ENCODE results near the gene FAM227A. TPM values are rescaled to one million over a fixed set of nuclear protein-coding genes. Genes with fewer than 3 reads are reported as not detected.

FAM227A gene
- total and polyA plus RNA-seq, 2 of the 4 experiments (the other 2 are of a cell fraction), result 1.3 to 1.4 TPM

GRCh38 chr22:38704654-38705234, 48.6 kb upstream of the FAM227A start:
- H3K27me3 ChIP-seq (ENCODE audit: control insufficient read depth, insufficient read depth, low read length), result no peaks in the 10 kb centered on the region
- intact Hi-C loops (cut with micrococcal nuclease), result loop anchor here (10.0 kb wide), 1 partner anchor 650 kb away; the partner anchor contains the start of gene PICK1
- peak overlapping the region; percentile 57 for H3K23ac ChIP-seq (ENCODE audit: low read depth, low read length)
- H2BK20ac ChIP-seq (ENCODE audit: low read depth, low read length), result no peak overlapping the region
- peaks cover 8% of the 10 kb centered on the region for H3K4me1 ChIP-seq (ENCODE audit: control insufficient read depth, insufficient read depth, low read length)
- H3K9me3 ChIP-seq (ENCODE audit: control insufficient read depth, insufficient read depth, low read length), result no peaks in the 10 kb centered on the region
- H2AK9ac ChIP-seq (replicated peaks; ENCODE audit: low read depth, low read length, poor library complexity), result peak overlapping the region; percentile 26
- H2AFZ ChIP-seq (replicated peaks; ENCODE audit: low read length, poor library complexity), result peak overlapping the region; percentile 93
- H4K8ac ChIP-seq (ENCODE audit: low read depth in 2 of 2, low read length in 2 of 2), result peak overlapping the region in 1 of 2 experiments; percentile 43; a peak in 1 of 4 replicates
- BruUV-seq (replicated peaks), result no TSS peak
- peaks cover 33% of the 10 kb centered on the region for H4K20me1 ChIP-seq (ENCODE audit: insufficient read depth, low read length)
- H2BK15ac ChIP-seq (ENCODE audit: low read depth, low read length), result no peak overlapping the region
- peaks cover 2 to 49% of the 10 kb centered on the region in 2 experiments; a peak in 2 of 4 replicates for H3K79me1 ChIP-seq (ENCODE audit: low read depth in 1 of 2, low read length in 2 of 2)
- no peak for ATAC-seq (ENCODE audit: low read depth)
- no peak overlapping the region; the same call in 1 of the 2 replicates for H3K56ac ChIP-seq (ENCODE audit: extremely low read depth, insufficient read depth, low read length)
- no peak overlapping the region for H3K27ac ChIP-seq (ENCODE audit: insufficient read depth, low read length)
- H2AK5ac ChIP-seq (ENCODE audit: low read depth, low read length), result peak overlapping the region; percentile 7; the same call in 1 of the 2 replicates
- H3K4me3 ChIP-seq (ENCODE audit: insufficient read depth, low read depth, low read length), result peak overlapping the region; percentile 40
- H3K14ac ChIP-seq (replicated peaks; ENCODE audit: low read depth, low read length), result 0 out of 2 replicates have a peak overlapping the region, but pooled peaks have one; percentile 0
- peak overlapping the region; percentile 15; the same call in 1 of the 2 replicates for H3K9ac ChIP-seq (ENCODE audit: low read depth, low read length)
- no peak overlapping the region for H2BK120ac ChIP-seq (ENCODE audit: low read depth, low read length)
- ChIA-PET CTCF (no interaction called here), POLR2A (ENCODE audit: unreplicated experiment) (interaction anchor here (0.6 kb wide), 1 partner anchor 23 kb away, joined by 5 read pairs; the partner anchor contains the start of gene TOMM22)
- H3K4me2 ChIP-seq (ENCODE audit: low read depth, low read length), result peak overlapping the region; percentile 87
- peak overlapping the region; percentile 17 for H2BK5ac ChIP-seq (ENCODE audit: low read depth, low read length, poor library complexity, severe bottlenecking)
- no peak overlapping the region for H3K18ac ChIP-seq (ENCODE audit: low read depth, low read length)
- WGBS, 2 experiments (ENCODE audit: extremely low coverage in 2 of 2, insufficient read length in 1 of 2), result no CpG with 5 or more reads among the region's 10 CpGs
- in situ Hi-C loops (cut with MboI; ENCODE audit: low sequenced_read_pairs), result no loop called here
- no peak overlapping the region for H4K91ac ChIP-seq (ENCODE audit: insufficient read depth, low read depth, low read length)
- no peak overlapping the region for H3K4ac ChIP-seq (ENCODE audit: low read depth, low read length)
- TF ChIP-seq RCOR1 (IDR thresholded peaks at IDR 0.05; ENCODE audit: insufficient replicate concordance, low read length), result no peak
- TF ChIP-seq, protein P1, sequence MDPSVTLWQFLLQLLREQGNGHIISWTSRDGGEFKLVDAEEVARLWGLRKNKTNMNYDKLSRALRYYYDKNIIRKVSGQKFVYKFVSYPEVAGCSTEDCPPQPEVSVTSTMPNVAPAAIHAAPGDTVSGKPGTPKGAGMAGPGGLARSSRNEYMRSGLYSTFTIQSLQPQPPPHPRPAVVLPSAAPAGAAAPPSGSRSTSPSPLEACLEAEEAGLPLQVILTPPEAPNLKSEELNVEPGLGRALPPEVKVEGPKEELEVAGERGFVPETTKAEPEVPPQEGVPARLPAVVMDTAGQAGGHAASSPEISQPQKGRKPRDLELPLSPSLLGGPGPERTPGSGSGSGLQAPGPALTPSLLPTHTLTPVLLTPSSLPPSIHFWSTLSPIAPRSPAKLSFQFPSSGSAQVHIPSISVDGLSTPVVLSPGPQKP (IDR thresholded peaks at IDR 0.05; ENCODE audit: borderline replicate concordance, low read depth, low read length), result no peak
- no peak for TF ChIP-seq MXI1 (IDR thresholded peaks at IDR 0.05; ENCODE audit: borderline replicate concordance, low read depth, low read length)
- no peak for TF ChIP-seq RFX5 (IDR thresholded peaks at IDR 0.05; ENCODE audit: low read depth, low read length)
- TF ChIP-seq, protein P2, sequence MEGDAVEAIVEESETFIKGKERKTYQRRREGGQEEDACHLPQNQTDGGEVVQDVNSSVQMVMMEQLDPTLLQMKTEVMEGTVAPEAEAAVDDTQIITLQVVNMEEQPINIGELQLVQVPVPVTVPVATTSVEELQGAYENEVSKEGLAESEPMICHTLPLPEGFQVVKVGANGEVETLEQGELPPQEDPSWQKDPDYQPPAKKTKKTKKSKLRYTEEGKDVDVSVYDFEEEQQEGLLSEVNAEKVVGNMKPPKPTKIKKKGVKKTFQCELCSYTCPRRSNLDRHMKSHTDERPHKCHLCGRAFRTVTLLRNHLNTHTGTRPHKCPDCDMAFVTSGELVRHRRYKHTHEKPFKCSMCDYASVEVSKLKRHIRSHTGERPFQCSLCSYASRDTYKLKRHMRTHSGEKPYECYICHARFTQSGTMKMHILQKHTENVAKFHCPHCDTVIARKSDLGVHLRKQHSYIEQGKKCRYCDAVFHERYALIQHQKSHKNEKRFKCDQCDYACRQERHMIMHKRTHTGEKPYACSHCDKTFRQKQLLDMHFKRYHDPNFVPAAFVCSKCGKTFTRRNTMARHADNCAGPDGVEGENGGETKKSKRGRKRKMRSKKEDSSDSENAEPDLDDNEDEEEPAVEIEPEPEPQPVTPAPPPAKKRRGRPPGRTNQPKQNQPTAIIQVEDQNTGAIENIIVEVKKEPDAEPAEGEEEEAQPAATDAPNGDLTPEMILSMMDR (conservative IDR thresholded peaks at IDR 0.05; ENCODE audit: low read depth, low read length), result no peak
- no peak for TF ChIP-seq MAFK (IDR thresholded peaks at IDR 0.05; ENCODE audit: low read depth, low read length)
- TF ChIP-seq FOS (IDR thresholded peaks at IDR 0.05; ENCODE audit: low read depth, low read length), result no peak
- TF ChIP-seq POLR2A (IDR thresholded peaks at IDR 0.05; ENCODE audit: low read depth, low read length), result no peak
- TF ChIP-seq CEBPB (IDR thresholded peaks at IDR 0.05; ENCODE audit: low read depth, low read length), result no peak
- dilution Hi-C loops (cut with HindIII; ENCODE audit: low sequenced_read_pairs, unreplicated experiment), result no loop called here
- H4K5ac ChIP-seq (ENCODE audit: low read depth, low read length), result peak overlapping the region; percentile 34; the same call in 1 of the 2 replicates
- H3K36me3 ChIP-seq (ENCODE audit: control insufficient read depth, insufficient read depth, low read length), result 0 out of 2 replicates have a peak, but pooled peaks cover 1% of the 10 kb centered on the region
- DNase-seq, result no peak
- H3K9me1 ChIP-seq (ENCODE audit: insufficient read depth, low read length), result peaks cover 22% of the 10 kb centered on the region

Data from IMR-90 (cell line).